ENCODE measurements around the gene FKBP6.
"Not testable (repeated sequence)": the region's sequence is repeated elsewhere in the genome, so short reads cannot be mapped to it uniquely, and the experiment has no call there.

The FKBP6 gene

GRCh38 chr7:73304071-73304470 is 23.9 kb upstream of the FKBP6 start:
- no peak for TF ChIP-seq RBAK (tag by site-specific recombination; IDR thresholded peaks at IDR 0.05)
- TF ChIP-seq ZNF132 (tag by site-specific recombination; IDR thresholded peaks at IDR 0.05; ENCODE audit: borderline replicate concordance), result no peak
- no peak for TF ChIP-seq ZNF169 (tag by site-specific recombination; IDR thresholded peaks at IDR 0.05)
- no peak for TF ChIP-seq ZNF561 (tag by site-specific recombination; IDR thresholded peaks at IDR 0.05; ENCODE audit: borderline replicate concordance)
- TF ChIP-seq KLF16 (tag by site-specific recombination; IDR thresholded peaks at IDR 0.05), result no peak
- no peak for TF ChIP-seq ZNF518A (tag by site-specific recombination; conservative IDR thresholded peaks at IDR 0.05; ENCODE audit: low read depth)
- TF ChIP-seq ZNF335 (tag by site-specific recombination; conservative IDR thresholded peaks at IDR 0.05), result no peak
- Histone ChIP-seq H3K27ac (ENCODE audit: extremely low read depth, low read depth, low read length) (no peak overlapping the region), H3K9me3 (ENCODE audit: control insufficient read depth, insufficient read depth, low read depth, low read length) (no peaks in the 10 kb centered on the region), H3K36me3 (ENCODE audit: control insufficient read depth in 2 of 2, insufficient read depth in 1 of 2, low read length in 2 of 2) (peaks cover 8 to 36% of the 10 kb centered on the region in 2 experiments; a peak in 2 of 3 replicates), H3K4me1 (ENCODE audit: control insufficient read depth, insufficient read depth, low read length) (no peaks in the 10 kb centered on the region), H3K4me3 (ENCODE audit: low read depth, low read length) (no peak overlapping the region)
- POLR2A ChIA-PET, result no interaction called here
- CTCF ChIA-PET, result no interaction called here

- H3K4me1 ChIP-seq (ENCODE audit: control insufficient read depth, insufficient read depth, low read length); POLR2A ChIA-PET; H3K27ac ChIP-seq (ENCODE audit: extremely low read depth, low read depth, low read length); H3K4me3 ChIP-seq (ENCODE audit: low read depth, low read length); H3K9me3 ChIP-seq (ENCODE audit: control insufficient read depth, insufficient read depth, low read depth, low read length): not testable (repeated sequence)
- CTCF ChIA-PET, result interaction anchor here (0.7 kb wide), 1 partner anchor 146 kb away, joined by 3 read pairs; no protein-coding TSS in a partner anchor
- peaks cover 8 to 36% of the 10 kb centered on the region in 2 experiments; a peak in 2 of 3 replicates for H3K36me3 ChIP-seq (ENCODE audit: control insufficient read depth in 2 of 2, insufficient read depth in 1 of 2, low read length in 2 of 2)
These were observed 23.2 kb upstream of the FKBP6 start for GRCh38 chr7:73304612-73305387.

GRCh38 chr7:73307436-73307835 is 20.5 kb upstream of the FKBP6 start:
- Histone ChIP-seq H3K36me3 (ENCODE audit: control insufficient read depth in 2 of 2, insufficient read depth in 1 of 2, low read length in 2 of 2) (peaks cover 8 to 36% of the 10 kb centered on the region in 2 experiments; a peak in 2 of 3 replicates), H3K4me1 (ENCODE audit: control insufficient read depth, insufficient read depth, low read length) (no peaks in the 10 kb centered on the region), H3K9me3 (ENCODE audit: control insufficient read depth, insufficient read depth, low read depth, low read length) (no peaks in the 10 kb centered on the region), H3K4me3 (ENCODE audit: low read depth, low read length) (no peak overlapping the region), H3K27ac (ENCODE audit: extremely low read depth, low read depth, low read length) (no peak overlapping the region)
- ChIA-PET POLR2A (interaction anchor here (1.4 kb wide), 1 partner anchor 215 kb away, joined by 6 read pairs; the partner anchor contains the start of gene BAZ1B), CTCF (interaction anchor here (1.4 to 2.0 kb wide), 2 partner anchors 17 to 144 kb away, joined by 3 to 7 read pairs; no protein-coding TSS in a partner anchor)
- TF ChIP-seq ZBTB20 (tag by site-specific recombination; IDR thresholded peaks at IDR 0.05) (no peak), ZNF211 (tag by site-specific recombination; IDR thresholded peaks at IDR 0.05; ENCODE audit: low read depth) (no peak), ZNF174 (tag by site-specific recombination; IDR thresholded peaks at IDR 0.05) (no peak), SCRT1 (tag by site-specific recombination; IDR thresholded peaks at IDR 0.05; ENCODE audit: borderline replicate concordance) (no peak), WT1 (tag by site-specific recombination; IDR thresholded peaks at IDR 0.05) (no peak), ZBTB44 (tag by site-specific recombination; IDR thresholded peaks at IDR 0.05) (no peak), GLI2 (tag by site-specific recombination; IDR thresholded peaks at IDR 0.05; ENCODE audit: borderline replicate concordance, low read depth) (no peak), ZNF146 (tag by site-specific recombination; IDR thresholded peaks at IDR 0.05) (no peak), ZNF501 (tag by site-specific recombination; IDR thresholded peaks at IDR 0.05) (no peak), SP2 (tag by site-specific recombination; IDR thresholded peaks at IDR 0.05) (no peak), ZNF202 (tag by site-specific recombination; IDR thresholded peaks at IDR 0.05; ENCODE audit: borderline replicate concordance) (no peak), ZNF701 (tag by site-specific recombination; IDR thresholded peaks at IDR 0.05) (no peak), TSHZ1 (tag by site-specific recombination; IDR thresholded peaks at IDR 0.05; ENCODE audit: borderline replicate concordance) (no peak), ZNF266 (tag by site-specific recombination; IDR thresholded peaks at IDR 0.05; ENCODE audit: low read depth) (no peak)

All from HEK293 (cell line).